ENCODE data around the gene GRM8. TPM values are rescaled to one million over a fixed set of nuclear protein-coding genes. Genes with fewer than 3 reads are reported as not detected.

The GRM8 gene
- total RNA-seq, 1 donor from 2014 or later, result 2.2 TPM

DNA sequence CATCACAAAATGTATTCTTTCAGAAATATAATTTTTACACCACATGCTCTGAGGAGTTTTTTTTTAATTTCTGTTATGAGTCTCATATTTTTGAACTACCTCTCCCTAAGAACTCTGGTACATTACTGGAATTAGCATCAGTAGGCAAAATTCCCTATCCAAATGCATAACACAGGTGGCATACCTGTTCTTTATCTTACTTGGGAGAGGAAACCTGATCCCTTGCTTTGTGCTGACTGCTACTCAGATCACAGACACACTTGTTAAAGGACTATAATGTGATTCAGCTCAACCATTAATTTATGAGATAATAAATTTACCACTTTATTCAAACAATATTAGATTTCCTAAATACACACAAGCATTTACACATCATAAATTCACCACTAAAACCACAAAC lies 617.2 kb downstream of the GRM8 start:
- H4K20me1 ChIP-seq (ENCODE audit: insufficient read depth, low read length), result no peaks in the 10 kb centered on the region
- no peaks in the 10 kb centered on the region for H3K27me3 Mint-ChIP-seq (ENCODE audit: low read depth, unreplicated experiment)
- no peak for DNase-seq (ENCODE audit: low read depth)
- no peaks in the 10 kb centered on the region for H3K9me3 ChIP-seq (ENCODE audit: insufficient read depth, low read depth, low read length)
- H3K4me2 ChIP-seq (ENCODE audit: low read length), result no peak overlapping the region
- H3K4me1 ChIP-seq (ENCODE audit: insufficient read depth, low read length), result no peaks in the 10 kb centered on the region
- no peak overlapping the region for H3K4me3 Mint-ChIP-seq (ENCODE audit: unreplicated experiment)
- H3K4me3 ChIP-seq (ENCODE audit: insufficient read depth, low read depth, low read length), result no peak overlapping the region
- H3K4me1 Mint-ChIP-seq (ENCODE audit: low read depth, unreplicated experiment), result no peaks in the 10 kb centered on the region
- no peak overlapping the region for H3K9ac ChIP-seq (ENCODE audit: low read length)
- H3K36me3 Mint-ChIP-seq (ENCODE audit: low read depth, unreplicated experiment), result no peaks in the 10 kb centered on the region
- H3K27me3 ChIP-seq (ENCODE audit: insufficient read depth, low read length), result no peaks in the 10 kb centered on the region
- FAIRE-seq, result no peak
- H3K27ac ChIP-seq (ENCODE audit: low read depth, low read length), result no peak overlapping the region
- no peak overlapping the region for H3K27ac Mint-ChIP-seq (ENCODE audit: unreplicated experiment)
- no peaks in the 10 kb centered on the region for H3K36me3 ChIP-seq (ENCODE audit: insufficient read depth, low read length)
- H3K79me2 ChIP-seq (ENCODE audit: insufficient read depth, low read length), result no peaks in the 10 kb centered on the region
- H2AFZ ChIP-seq (ENCODE audit: low read depth, low read length), result no peak overlapping the region
- TF ChIP-seq CTCF (IDR thresholded peaks at IDR 0.05; ENCODE audit: insufficient read depth, low read depth, low read length), result no peak
- TF ChIP-seq EZH2 (IDR thresholded peaks at IDR 0.05; ENCODE audit: insufficient read depth, low read length), result no peak
- H3K9me3 Mint-ChIP-seq (ENCODE audit: unreplicated experiment), result no peaks in the 10 kb centered on the region

DNA sequence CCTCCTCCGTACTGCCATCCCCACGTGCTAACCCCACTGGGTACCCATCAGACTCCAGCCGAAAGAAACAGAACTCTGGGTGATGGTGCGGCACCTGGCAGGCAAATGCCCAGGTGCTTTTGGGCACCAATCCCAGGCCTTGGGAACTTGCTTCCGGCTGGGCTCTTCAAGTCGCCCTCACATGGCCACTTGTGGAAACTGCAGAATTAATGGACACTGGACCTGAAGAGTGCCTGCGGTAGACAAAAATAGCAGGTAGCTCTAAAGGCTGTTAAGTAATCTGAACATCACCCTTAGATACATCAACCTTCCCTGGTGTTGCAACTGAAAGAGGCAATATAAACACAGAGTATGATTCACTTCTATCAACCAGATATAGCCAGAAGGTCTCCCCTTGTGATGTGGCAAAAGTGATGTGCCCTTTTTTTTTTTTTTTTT lies 644.4 kb downstream of the GRM8 start:
- Histone ChIP-seq H3K79me2 (ENCODE audit: insufficient read depth, low read length) (no peaks in the 10 kb centered on the region), H2AFZ (ENCODE audit: low read depth, low read length) (no peak overlapping the region), H3K9me3 (ENCODE audit: insufficient read depth, low read depth, low read length) (no peaks in the 10 kb centered on the region), H3K9ac (ENCODE audit: low read length) (no peak overlapping the region), H3K4me1 (ENCODE audit: insufficient read depth, low read length) (no peaks in the 10 kb centered on the region), H3K36me3 (ENCODE audit: insufficient read depth, low read length) (no peaks in the 10 kb centered on the region), H3K4me3 (ENCODE audit: insufficient read depth, low read depth, low read length) (no peak overlapping the region), H3K27ac (ENCODE audit: low read depth, low read length) (no peak overlapping the region), H3K4me2 (ENCODE audit: low read length) (no peak overlapping the region), H3K27me3 (ENCODE audit: insufficient read depth, low read length) (no peaks in the 10 kb centered on the region), H4K20me1 (ENCODE audit: insufficient read depth, low read length) (no peaks in the 10 kb centered on the region)
- H3K4me1 Mint-ChIP-seq (ENCODE audit: low read depth, unreplicated experiment), result no peaks in the 10 kb centered on the region
- H3K27me3 Mint-ChIP-seq (ENCODE audit: low read depth, unreplicated experiment), result no peaks in the 10 kb centered on the region
- H3K4me3 Mint-ChIP-seq (ENCODE audit: unreplicated experiment), result no peak overlapping the region
- DNase-seq (ENCODE audit: low read depth) (no peak), FAIRE-seq (no peak)
- TF ChIP-seq CTCF (IDR thresholded peaks at IDR 0.05; ENCODE audit: insufficient read depth, low read depth, low read length) (peak; percentile 33), EZH2 (IDR thresholded peaks at IDR 0.05; ENCODE audit: insufficient read depth, low read length) (no peak)
- peaks cover 3% of the 10 kb centered on the region for H3K9me3 Mint-ChIP-seq (ENCODE audit: unreplicated experiment)
- H3K27ac Mint-ChIP-seq (ENCODE audit: unreplicated experiment), result no peak overlapping the region
- no peaks in the 10 kb centered on the region for H3K36me3 Mint-ChIP-seq (ENCODE audit: low read depth, unreplicated experiment)

GRCh38 chr7:126606331-126606730 lies 646.4 kb downstream of the GRM8 start:
- Histone ChIP-seq H3K36me3 (ENCODE audit: insufficient read depth, low read length) (no peaks in the 10 kb centered on the region), H3K4me1 (ENCODE audit: insufficient read depth, low read length) (no peaks in the 10 kb centered on the region), H4K20me1 (ENCODE audit: insufficient read depth, low read length) (no peaks in the 10 kb centered on the region), H3K27ac (ENCODE audit: low read depth, low read length) (no peak overlapping the region), H2AFZ (ENCODE audit: low read depth, low read length) (no peak overlapping the region), H3K4me3 (ENCODE audit: insufficient read depth, low read depth, low read length) (no peak overlapping the region), H3K79me2 (ENCODE audit: insufficient read depth, low read length) (no peaks in the 10 kb centered on the region), H3K9me3 (ENCODE audit: insufficient read depth, low read depth, low read length) (no peaks in the 10 kb centered on the region), H3K27me3 (ENCODE audit: insufficient read depth, low read length) (no peaks in the 10 kb centered on the region), H3K4me2 (ENCODE audit: low read length) (no peak overlapping the region), H3K9ac (ENCODE audit: low read length) (no peak overlapping the region)
- Mint-ChIP-seq H3K4me1 (ENCODE audit: low read depth, unreplicated experiment) (no peaks in the 10 kb centered on the region), H3K4me3 (ENCODE audit: unreplicated experiment) (no peak overlapping the region), H3K36me3 (ENCODE audit: low read depth, unreplicated experiment) (no peaks in the 10 kb centered on the region), H3K27ac (ENCODE audit: unreplicated experiment) (no peak overlapping the region), H3K9me3 (ENCODE audit: unreplicated experiment) (no peaks in the 10 kb centered on the region), H3K27me3 (ENCODE audit: low read depth, unreplicated experiment) (no peaks in the 10 kb centered on the region)
- no peak for FAIRE-seq
- TF ChIP-seq EZH2 (IDR thresholded peaks at IDR 0.05; ENCODE audit: insufficient read depth, low read length) (no peak), CTCF (IDR thresholded peaks at IDR 0.05; ENCODE audit: insufficient read depth, low read depth, low read length) (no peak)
- DNase-seq (ENCODE audit: low read depth), result no peak

All from astrocyte (in vitro differentiated cells and primary cell).